ENCODE data around the gene TBX19. TPM values are rescaled to one million over a fixed set of nuclear protein-coding genes. Genes with fewer than 3 reads are reported as not detected.
A peak's percentile ranks its signal among the peaks of the same experiment; 100 is the strongest.

Gene TBX19
- total RNA-seq, 4 donors from 2014 or later, result 0.45 to 2.8 (median 1.4) TPM

DNA sequence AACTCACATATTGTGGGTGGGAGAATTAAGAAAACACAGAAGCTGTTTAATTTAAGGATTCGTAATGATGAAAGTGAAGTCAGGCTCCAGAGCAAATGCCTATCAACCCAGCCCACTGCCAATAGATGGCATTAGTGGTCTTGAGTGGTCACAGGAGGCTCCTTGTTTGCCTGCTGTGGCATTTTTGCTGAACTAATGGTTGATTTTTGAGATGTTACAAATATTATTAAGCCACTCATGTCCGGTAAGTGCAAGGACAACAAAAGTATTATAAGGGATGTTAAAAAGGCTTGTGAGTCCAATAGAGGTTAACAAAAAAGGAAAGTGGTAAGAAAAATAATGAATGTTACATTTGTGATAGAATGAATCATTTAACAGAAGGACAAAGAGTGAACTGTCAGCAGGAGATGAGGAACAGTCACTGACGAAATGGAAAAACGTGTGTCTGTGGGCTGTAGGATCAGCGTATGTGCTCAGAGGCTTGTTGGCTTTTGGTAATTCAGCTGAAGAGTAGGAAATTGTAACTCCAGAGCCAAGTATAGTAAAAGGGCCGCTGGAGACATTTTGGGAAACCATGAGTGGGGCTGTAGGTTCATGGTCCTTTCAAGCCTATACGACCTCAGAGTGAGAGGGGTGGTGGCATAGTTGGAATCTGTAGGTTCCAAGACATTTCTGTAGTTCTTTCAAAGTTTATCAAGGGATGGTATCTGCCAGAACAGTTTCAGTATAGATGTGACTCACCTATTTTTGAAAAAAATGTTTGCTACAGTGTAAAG lies 43.7 kb upstream of the TBX19 start:
- no peaks in the 10 kb centered on the region for H3K9me3 ChIP-seq
- ATAC-seq, result no peak
- H3K4me3 ChIP-seq, result no peak overlapping the region
- H3K27ac ChIP-seq, result no peak overlapping the region
- TF ChIP-seq EP300 (IDR thresholded peaks at IDR 0.05) (no peak), POLR2AphosphoS5 (IDR thresholded peaks at IDR 0.05) (no peak), POLR2A (IDR thresholded peaks at IDR 0.05) (no peak)
- TF ChIP-seq, protein P1, sequence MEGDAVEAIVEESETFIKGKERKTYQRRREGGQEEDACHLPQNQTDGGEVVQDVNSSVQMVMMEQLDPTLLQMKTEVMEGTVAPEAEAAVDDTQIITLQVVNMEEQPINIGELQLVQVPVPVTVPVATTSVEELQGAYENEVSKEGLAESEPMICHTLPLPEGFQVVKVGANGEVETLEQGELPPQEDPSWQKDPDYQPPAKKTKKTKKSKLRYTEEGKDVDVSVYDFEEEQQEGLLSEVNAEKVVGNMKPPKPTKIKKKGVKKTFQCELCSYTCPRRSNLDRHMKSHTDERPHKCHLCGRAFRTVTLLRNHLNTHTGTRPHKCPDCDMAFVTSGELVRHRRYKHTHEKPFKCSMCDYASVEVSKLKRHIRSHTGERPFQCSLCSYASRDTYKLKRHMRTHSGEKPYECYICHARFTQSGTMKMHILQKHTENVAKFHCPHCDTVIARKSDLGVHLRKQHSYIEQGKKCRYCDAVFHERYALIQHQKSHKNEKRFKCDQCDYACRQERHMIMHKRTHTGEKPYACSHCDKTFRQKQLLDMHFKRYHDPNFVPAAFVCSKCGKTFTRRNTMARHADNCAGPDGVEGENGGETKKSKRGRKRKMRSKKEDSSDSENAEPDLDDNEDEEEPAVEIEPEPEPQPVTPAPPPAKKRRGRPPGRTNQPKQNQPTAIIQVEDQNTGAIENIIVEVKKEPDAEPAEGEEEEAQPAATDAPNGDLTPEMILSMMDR (IDR thresholded peaks at IDR 0.05), result no peak
- H3K4me1 ChIP-seq, result peaks cover 3 to 26% (median 4%) of the 10 kb centered on the region in 3 donors
- 57 to 91% methylated on average over 3 to 7 of the region's 7 CpGs for WGBS, 2 donors (ENCODE audit: low coverage in 1 of 2)
- H3K36me3 ChIP-seq, result peaks cover 0 to 93% of the 10 kb centered on the region in 2 donors
- H3K27me3 ChIP-seq, result no peaks in the 10 kb centered on the region

DNA sequence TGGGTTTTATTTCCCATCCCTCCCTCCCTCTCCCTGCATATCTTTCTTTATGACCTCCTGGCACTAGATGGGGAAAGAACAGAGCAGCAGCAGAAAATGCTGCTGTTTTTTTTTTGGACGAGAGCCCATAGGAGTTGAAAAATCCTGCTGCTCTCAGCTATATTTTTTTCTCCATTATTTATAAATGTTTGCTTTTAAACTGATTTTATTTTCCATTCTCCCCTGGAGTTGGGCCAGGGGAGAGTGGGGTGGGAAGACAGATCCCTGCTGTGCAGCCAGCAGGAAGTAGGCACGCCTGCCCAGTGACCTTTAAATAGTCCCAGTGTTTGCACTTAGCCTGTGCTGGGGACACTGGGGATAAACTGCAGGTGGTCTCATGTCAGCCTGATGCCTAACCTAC lies 37.5 kb upstream of the TBX19 start:
- H3K36me3 ChIP-seq, result peaks cover 0 to 69% of the 10 kb centered on the region in 2 donors
- H3K27ac ChIP-seq, result peak overlapping the region; percentile 17 to 71 (median 58)
- peaks cover 8 to 27% (median 24%) of the 10 kb centered on the region in 3 donors for H3K4me1 ChIP-seq

DNA sequence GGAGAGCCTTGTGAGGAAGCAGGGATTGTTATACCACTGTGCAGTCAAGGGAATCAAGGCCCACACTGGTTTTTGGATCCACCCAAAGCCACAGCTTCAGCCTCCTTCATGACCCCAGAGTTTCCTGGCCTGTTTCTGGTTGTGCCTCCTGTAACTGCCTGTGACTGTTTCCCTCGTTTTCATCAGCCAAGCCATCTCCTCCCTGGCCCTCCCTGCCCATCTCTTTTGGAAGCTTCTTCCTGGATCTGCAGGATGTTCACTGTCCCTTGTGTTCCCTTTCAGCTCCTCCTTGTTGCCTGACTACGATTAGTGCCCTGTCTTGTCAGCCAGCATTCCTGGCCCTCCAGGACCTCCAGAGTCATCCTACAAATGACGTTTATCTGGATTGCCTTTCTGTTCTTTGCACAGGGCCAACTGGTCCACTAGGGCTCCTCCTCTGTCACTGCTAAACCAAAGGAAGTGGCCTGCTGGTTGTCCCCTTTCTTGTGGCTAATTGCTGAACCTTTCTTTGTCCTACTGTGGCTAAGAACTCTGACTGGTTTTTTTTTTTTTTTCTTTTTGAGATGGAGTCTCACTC lies 37.0 kb upstream of the TBX19 start:
- ATAC-seq, result peak; percentile 38
- Histone ChIP-seq H3K9me3 (no peaks in the 10 kb centered on the region), H3K4me3 (no peak overlapping the region), H3K27ac (peak overlapping the region; percentile 17 to 71 (median 58)), H3K27me3 (no peaks in the 10 kb centered on the region), H3K36me3 (peaks cover 0 to 64% of the 10 kb centered on the region in 2 donors), H3K4me1 (peaks cover 8 to 27% (median 24%) of the 10 kb centered on the region in 3 donors)
- TF ChIP-seq, protein P1 (IDR thresholded peaks at IDR 0.05), result no peak
- TF ChIP-seq EP300 (IDR thresholded peaks at IDR 0.05), result no peak
- no peak for TF ChIP-seq POLR2AphosphoS5 (IDR thresholded peaks at IDR 0.05)
- TF ChIP-seq POLR2A (IDR thresholded peaks at IDR 0.05), result no peak
- 11% methylated on average over 3 of the region's 3 CpGs; no CpG with 5 or more reads in 1 of the 2 donors for WGBS, 2 donors (ENCODE audit: low coverage in 1 of 2)

More for the DNA sequence above, 37.5 kb upstream of the TBX19 start:
- TF ChIP-seq POLR2AphosphoS5 (IDR thresholded peaks at IDR 0.05) (peak; percentile 27), POLR2A (IDR thresholded peaks at IDR 0.05) (no peak)
- TF ChIP-seq, protein P1 (IDR thresholded peaks at IDR 0.05), result no peak
- WGBS, 2 donors (ENCODE audit: low coverage in 1 of 2), result 0 to 12% methylated on average over 1 to 2 of the region's 2 CpGs
- H3K27me3 ChIP-seq, result no peaks in the 10 kb centered on the region
- no peaks in the 10 kb centered on the region for H3K9me3 ChIP-seq
- H3K4me3 ChIP-seq, result no peak overlapping the region
- ATAC-seq, result peak; percentile 60

DNA sequence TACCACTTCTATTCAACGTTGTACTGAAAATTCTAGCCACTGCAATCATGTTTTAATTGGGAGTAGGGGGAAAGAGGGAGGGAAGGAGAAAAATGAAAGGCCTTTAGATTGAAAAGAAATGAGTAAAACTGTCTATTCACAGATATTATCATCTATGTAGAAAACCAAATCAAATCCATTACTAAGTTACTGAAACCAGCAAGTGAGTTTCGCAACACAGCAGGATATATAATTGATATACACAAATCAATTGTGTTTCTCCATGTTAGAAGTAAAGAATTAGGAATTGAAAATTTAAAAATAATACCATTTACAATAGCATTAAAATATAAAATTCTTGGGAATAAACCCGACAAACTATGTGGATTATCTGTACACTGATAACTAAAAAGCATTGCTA lies 35.6 kb upstream of the TBX19 start:
- H3K9me3 ChIP-seq, result no peaks in the 10 kb centered on the region
- peaks cover 0 to 54% of the 10 kb centered on the region in 2 donors for H3K36me3 ChIP-seq
- H3K27ac ChIP-seq, result peak overlapping the region in 1 of 4 donors; percentile 2
- WGBS, 2 donors (ENCODE audit: low coverage in 1 of 2), result 96 to 100% methylated on average over 2 to 3 of the region's 3 CpGs
- ATAC-seq, result no peak
- TF ChIP-seq POLR2AphosphoS5 (IDR thresholded peaks at IDR 0.05) (no peak), POLR2A (IDR thresholded peaks at IDR 0.05) (no peak)
- peaks cover 8 to 33% (median 24%) of the 10 kb centered on the region in 3 donors for H3K4me1 ChIP-seq
- no peak overlapping the region for H3K4me3 ChIP-seq
- H3K27me3 ChIP-seq, result no peaks in the 10 kb centered on the region

DNA sequence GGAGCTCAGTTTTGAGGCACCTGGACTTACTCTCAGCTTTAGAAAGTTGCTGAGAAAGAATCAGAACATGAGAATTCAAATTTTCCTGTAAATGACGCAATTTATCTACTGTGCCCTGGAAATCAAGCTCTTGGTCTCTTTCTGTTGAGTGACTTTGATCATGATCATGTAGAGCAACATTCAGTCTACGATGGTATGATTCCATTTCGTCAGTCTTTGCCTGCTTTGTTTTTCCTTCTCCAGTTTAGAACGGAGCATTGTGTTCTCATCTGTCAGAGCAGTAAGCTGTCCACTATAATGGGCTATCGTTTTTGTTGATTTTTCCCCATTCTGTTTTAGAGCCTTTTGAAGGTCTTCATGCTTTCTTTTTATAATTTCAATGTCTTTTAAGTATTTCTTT lies 34.2 kb upstream of the TBX19 start:
- no peak for ATAC-seq
- Histone ChIP-seq H3K27me3 (no peaks in the 10 kb centered on the region), H3K4me3 (no peak overlapping the region), H3K4me1 (peaks cover 8 to 38% (median 24%) of the 10 kb centered on the region in 3 donors), H3K36me3 (peaks cover 0 to 53% of the 10 kb centered on the region in 2 donors), H3K27ac (no peak overlapping the region), H3K9me3 (no peaks in the 10 kb centered on the region)
- WGBS, 2 donors (ENCODE audit: low coverage in 1 of 2), result 67 to 91% methylated on average over 5 of the region's 5 CpGs
- TF ChIP-seq POLR2AphosphoS5 (IDR thresholded peaks at IDR 0.05) (no peak), EP300 (IDR thresholded peaks at IDR 0.05) (no peak), POLR2A (IDR thresholded peaks at IDR 0.05) (no peak)
- TF ChIP-seq, protein P1 (IDR thresholded peaks at IDR 0.05), result no peak

All from gastroesophageal sphincter (tissue), 4 donors.